HepG2 (cell line): ENCODE data around the gene UBE2N. TPM values are rescaled to one million over a fixed set of nuclear protein-coding genes. Genes with fewer than 3 reads are reported as not detected.

Experiments used
- AKAP8 ChIP-seq: sonication (generic); formaldehyde crosslinking; IDR thresholded peaks from 2 replicates; pipeline ENCODE4 v1.5.1; 2020; ENCODE audit warnings: mild to moderate bottlenecking, missing genetic modification reagents
- ARNTL ChIP-seq: sonication (generic); formaldehyde crosslinking; IDR thresholded peaks from 2 replicates; pipeline ENCODE4 v1.4.0; 2020; ENCODE audit warnings: mild to moderate bottlenecking, missing genetic modification reagents
- MEIS2 ChIP-seq: sonication (generic); formaldehyde crosslinking; IDR thresholded peaks from 2 replicates; pipeline ENCODE4 v1.9.0; 2021; ENCODE audit warnings: mild to moderate bottlenecking, missing genetic modification reagents
- MXD3 ChIP-seq: IDR thresholded peaks from 2 replicates; pipeline ENCODE4 v1.6.1; 2016; ENCODE audit warnings: mild to moderate bottlenecking, missing biosample characterization, missing genetic modification reagents
- MXI1 ChIP-seq: IDR thresholded peaks from 3 replicates; pipeline ENCODE4 v1.6.1; 2012; ENCODE audit warnings: low read depth, low read length, inconsistent platforms, borderline replicate concordance
- NR0B2 ChIP-seq: sonication (generic); formaldehyde crosslinking; IDR thresholded peaks from 2 replicates; pipeline ENCODE4 v1.4.0; 2020; ENCODE audit warnings: mild to moderate bottlenecking, missing genetic modification reagents
- PAXIP1 ChIP-seq: sonication (generic); formaldehyde crosslinking; conservative IDR thresholded peaks from 2 replicates; pipeline ENCODE4 v1.4.0; 2020; ENCODE audit warnings: mild to moderate bottlenecking, missing genetic modification reagents, moderate library complexity
- PRMT3 ChIP-seq: sonication (generic); formaldehyde crosslinking; IDR thresholded peaks from 2 replicates; pipeline ENCODE4 v1.8.1; 2022; ENCODE audit warnings: low read depth, mild to moderate bottlenecking, moderate library complexity, missing genetic modification reagents, borderline replicate concordance
- RBFOX2 ChIP-seq: fragments of 200-400 bp; formaldehyde crosslinking; IDR thresholded peaks from 2 replicates; pipeline ENCODE4 v1.6.1; 2017; ENCODE audit warnings: low read depth, mild to moderate bottlenecking, low read length
- SAFB2 ChIP-seq: sonication (generic); formaldehyde crosslinking; IDR thresholded peaks from 2 replicates; pipeline ENCODE4 v1.5.1; 2020; ENCODE audit warnings: missing genetic modification reagents, low read depth, mild to moderate bottlenecking, borderline replicate concordance
- SKI ChIP-seq: fragments of 450-650 bp; IDR thresholded peaks from one replicate; pipeline ENCODE4 v1.6.1; 2018; ENCODE audit warnings: mild to moderate bottlenecking; ENCODE audit not compliant: partially characterized antibody
- SOX13 ChIP-seq, 3 experiments: fragments of 450-650 bp in 1 of 3; sonication (generic) in 1 of 3; formaldehyde crosslinking in 1 of 3; IDR thresholded peaks in 2 of 3; conservative IDR thresholded peaks in 1 of 3; 2 replicates each; pipeline versions ENCODE4 v1.5.0 to v1.6.1; 2016 to 2020; ENCODE audit warnings: antibody characterized with exemption in 1 of 3, mild to moderate bottlenecking in 1 of 3, missing compliant biosample characterization in 1 of 3, missing genetic modification reagents in 1 of 3, moderate library complexity in 1 of 3
- SP2 ChIP-seq: sonication (generic); formaldehyde crosslinking; IDR thresholded peaks from 2 replicates; pipeline ENCODE4 v1.5.1; 2020; ENCODE audit warnings: mild to moderate bottlenecking, missing genetic modification reagents
- XRCC5 ChIP-seq: fragments of 200-400 bp; formaldehyde crosslinking; optimal IDR thresholded peaks from 2 replicates; pipeline ENCODE3; 2017; ENCODE audit warnings: mild to moderate bottlenecking, low read length
- ZBTB7B ChIP-seq: sonication (generic); formaldehyde crosslinking; IDR thresholded peaks from 2 replicates; pipeline ENCODE4 v1.4.0; 2020; ENCODE audit warnings: missing genetic modification reagents
- ZFP36L1 ChIP-seq: sonication (generic); formaldehyde crosslinking; IDR thresholded peaks from 2 replicates; pipeline ENCODE4 v1.8.0; 2022; ENCODE audit warnings: mild to moderate bottlenecking, missing genetic modification reagents, moderate library complexity
- ZNF138 ChIP-seq: sonication (generic); formaldehyde crosslinking; IDR thresholded peaks from 2 replicates; pipeline ENCODE4 v1.5.0; 2020; ENCODE audit warnings: mild to moderate bottlenecking, low read depth, missing genetic modification reagents
- ZNF362 ChIP-seq: sonication (generic); formaldehyde crosslinking; IDR thresholded peaks from 2 replicates; pipeline ENCODE4 v1.4.0; 2020; ENCODE audit warnings: missing genetic modification reagents, mild to moderate bottlenecking, borderline replicate concordance
- ZNF546 ChIP-seq: sonication (generic); formaldehyde crosslinking; conservative IDR thresholded peaks from 2 replicates; pipeline ENCODE4 v1.8.1; 2023; ENCODE audit warnings: mild to moderate bottlenecking, missing genetic modification reagents
- ZNF556 ChIP-seq: sonication (generic); formaldehyde crosslinking; IDR thresholded peaks from 2 replicates; pipeline ENCODE4 v1.4.0; 2020; ENCODE audit warnings: mild to moderate bottlenecking, missing genetic modification reagents, borderline replicate concordance
- ZNF629 ChIP-seq: sonication (generic); formaldehyde crosslinking; conservative IDR thresholded peaks from 2 replicates; pipeline ENCODE4 v1.5.0; 2020; ENCODE audit warnings: missing genetic modification reagents
- ZNF678 ChIP-seq: sonication (generic); formaldehyde crosslinking; IDR thresholded peaks from 2 replicates; pipeline ENCODE4 v1.4.0; 2020; ENCODE audit warnings: mild to moderate bottlenecking, missing genetic modification reagents
- ZNF773 ChIP-seq: sonication (generic); formaldehyde crosslinking; IDR thresholded peaks from 2 replicates; pipeline ENCODE4 v1.4.0; 2020; ENCODE audit warnings: missing genetic modification reagents, borderline replicate concordance
- polyA plus RNA-seq, 8 experiments: library from polyadenylated mRNA; depleted of rRNA in 3 of 8; stranded (reverse) in 7 of 8; unstranded in 1 of 8; fragments of >200 nt; fragmentation: Illumina TruSeq in 4 of 8; extraction: Trizol in 4 of 8; gene quantifications; 2 replicates each; pipeline versions ENCODE4 v1.2.1 to v1.2.3, GENCODE V29; 2011 to 2016; ENCODE audit warnings: low read depth in 4 of 8, missing spikeins in 1 of 8, mixed read lengths in 1 of 8; ENCODE audit not compliant: insufficient read depth in 1 of 8
- total RNA-seq, 5 experiments: library from RNA; depleted of rRNA; stranded (reverse); fragments of >200 nt; fragmentation: Illumina TruSeq; extraction: Trizol; gene quantifications; 2 replicates each; pipeline ENCODE4 v1.2.3, GENCODE V29; 2016; ENCODE audit warnings: low read depth in 1 of 5

The UBE2N gene
- total and polyA plus RNA-seq, 2 of the 13 experiments (the other 11 are each of a cell fraction or from before 2014, with no cell fraction given), result 188 to 197 TPM

DNA sequence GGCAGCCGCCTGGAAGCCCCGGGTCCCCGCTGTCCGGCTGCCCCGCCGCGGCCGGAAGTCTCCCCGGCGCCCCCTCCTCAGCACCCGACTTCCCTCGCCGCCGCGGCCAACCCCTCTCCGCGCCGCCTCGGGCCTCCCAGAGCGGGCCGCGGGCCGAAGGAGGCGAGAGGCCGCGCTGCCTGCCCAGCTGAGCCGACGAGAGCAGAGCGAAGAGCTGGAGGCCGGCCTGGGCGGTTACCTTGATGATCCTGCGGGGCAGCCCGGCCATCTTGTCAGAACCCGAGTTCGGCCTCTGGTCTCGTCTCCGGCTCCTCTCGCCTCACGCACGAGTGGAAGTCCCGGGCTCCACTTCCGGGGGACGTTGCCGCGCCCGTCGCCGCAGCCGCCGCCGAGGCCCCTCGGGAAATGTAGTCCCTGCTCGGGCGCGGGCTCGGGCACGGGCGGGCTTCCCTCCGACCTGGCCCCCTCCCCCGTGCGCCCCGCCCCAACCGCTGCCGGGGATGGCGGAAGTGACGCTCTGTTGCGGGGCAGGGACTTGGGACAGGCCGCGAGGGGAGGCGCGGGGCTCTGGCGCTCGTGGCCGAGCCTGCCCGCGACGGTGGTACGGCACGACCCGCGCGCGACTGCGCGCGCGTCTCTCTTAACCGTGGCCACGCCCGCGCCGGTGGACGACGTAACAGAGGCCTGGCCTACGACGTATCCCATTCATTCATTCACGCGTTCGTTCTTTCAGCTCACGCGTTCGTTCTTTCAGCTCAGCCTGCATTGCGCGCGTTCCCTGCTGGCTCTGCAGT, at the start of gene UBE2N (continued):
- TF ChIP-seq NR0B2 (CRISPR knock-in tag), result peak; percentile 64; the same call in 1 of the 2 replicates
- TF ChIP-seq SKI, result peak; percentile 19
- TF ChIP-seq ZNF138 (CRISPR knock-in tag), result peak; percentile 13; the same call in 1 of the 2 replicates
- TF ChIP-seq ZNF556 (CRISPR knock-in tag), result peak; percentile 87; the same call in 1 of the 2 replicates
- peak; percentile 24 for TF ChIP-seq XRCC5
- TF ChIP-seq ZNF362 (CRISPR knock-in tag), result no peak
- 0 out of 2 replicates have a peak, but pooled peaks have one; percentile 40 for TF ChIP-seq ZNF629
- peak; percentile 94 for TF ChIP-seq RBFOX2
- no peak for TF ChIP-seq ZFP36L1 (CRISPR knock-in tag)
- TF ChIP-seq MXI1, result peak; percentile 78
- no peak for TF ChIP-seq ZNF678
- peak; percentile 89 for TF ChIP-seq ZNF546
- TF ChIP-seq ZNF773 (CRISPR knock-in tag), result peak; percentile 61; the same call in 1 of the 2 replicates
- TF ChIP-seq PAXIP1 (CRISPR knock-in tag), result peak; percentile 58; the same call in 1 of the 2 replicates
- TF ChIP-seq MXD3, result peak; percentile 88; the same call in 1 of the 2 replicates
- peak; percentile 82 for TF ChIP-seq AKAP8
- TF ChIP-seq MEIS2 (CRISPR knock-in tag), result peak; percentile 66
- peak; percentile 18; the same call in 1 of the 2 replicates for TF ChIP-seq ZBTB7B (CRISPR knock-in tag)
- TF ChIP-seq SP2 (CRISPR knock-in tag), result peak; percentile 43; the same call in 1 of the 2 replicates
- no peak for TF ChIP-seq SOX13 (IDR thresholded peaks at IDR 0.05)
- peak in 1 of 2 experiments; percentile 39; a peak in 2 of 4 replicates for TF ChIP-seq SOX13 (CRISPR knock-in tag; conservative IDR thresholded peaks at IDR 0.05 in 1 of 2, IDR thresholded peaks at IDR 0.05 in 1 of 2)
- no peak for TF ChIP-seq PRMT3 (CRISPR knock-in tag)
- TF ChIP-seq ARNTL (CRISPR knock-in tag), result 0 out of 2 replicates have a peak, but pooled peaks have one; percentile 36
- TF ChIP-seq SAFB2 (CRISPR knock-in tag), result peak; percentile 89; the same call in 1 of the 2 replicates
